VCaP (cell line): ENCODE data around the gene C19orf53.
"Not testable (repeated sequence)": the region's sequence is repeated elsewhere in the genome, so short reads cannot be mapped to it uniquely, and the experiment has no call there.

ENCODE experiments used
- H3K27ac ChIP-seq: fragments of 450-650 bp; 2 replicates; pipeline ENCODE4 v1.5.1; 2017
- TF ChIP-seq, protein P1 (sequence below): fragments of 450-650 bp; conservative IDR thresholded peaks from 2 replicates; pipeline ENCODE4 v1.5.1; 2017; ENCODE audit warnings: mild to moderate bottlenecking, moderate library complexity

Gene C19orf53

DNA sequence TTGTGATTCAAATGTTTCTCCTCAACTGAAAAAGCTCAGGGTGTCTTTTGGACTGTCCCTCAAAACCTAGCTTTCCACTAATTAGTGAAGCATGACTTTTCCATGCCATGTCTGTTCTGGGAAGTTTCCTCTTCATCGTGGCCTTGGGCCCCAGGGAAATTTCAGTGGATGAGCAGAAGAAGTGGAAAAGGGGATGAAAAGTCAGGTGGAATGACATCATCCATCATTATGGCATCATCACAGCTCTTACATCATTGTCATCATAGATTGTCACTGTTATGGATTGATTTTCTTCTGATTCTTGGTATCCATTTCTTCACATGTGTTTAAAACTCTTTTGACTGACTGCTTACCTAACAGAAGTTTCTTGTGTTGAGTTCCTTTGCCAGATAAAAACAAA lies 36.2 kb upstream of the C19orf53 start:
- H3K27ac ChIP-seq: no peak overlapping the region
- TF ChIP-seq, protein P1, sequence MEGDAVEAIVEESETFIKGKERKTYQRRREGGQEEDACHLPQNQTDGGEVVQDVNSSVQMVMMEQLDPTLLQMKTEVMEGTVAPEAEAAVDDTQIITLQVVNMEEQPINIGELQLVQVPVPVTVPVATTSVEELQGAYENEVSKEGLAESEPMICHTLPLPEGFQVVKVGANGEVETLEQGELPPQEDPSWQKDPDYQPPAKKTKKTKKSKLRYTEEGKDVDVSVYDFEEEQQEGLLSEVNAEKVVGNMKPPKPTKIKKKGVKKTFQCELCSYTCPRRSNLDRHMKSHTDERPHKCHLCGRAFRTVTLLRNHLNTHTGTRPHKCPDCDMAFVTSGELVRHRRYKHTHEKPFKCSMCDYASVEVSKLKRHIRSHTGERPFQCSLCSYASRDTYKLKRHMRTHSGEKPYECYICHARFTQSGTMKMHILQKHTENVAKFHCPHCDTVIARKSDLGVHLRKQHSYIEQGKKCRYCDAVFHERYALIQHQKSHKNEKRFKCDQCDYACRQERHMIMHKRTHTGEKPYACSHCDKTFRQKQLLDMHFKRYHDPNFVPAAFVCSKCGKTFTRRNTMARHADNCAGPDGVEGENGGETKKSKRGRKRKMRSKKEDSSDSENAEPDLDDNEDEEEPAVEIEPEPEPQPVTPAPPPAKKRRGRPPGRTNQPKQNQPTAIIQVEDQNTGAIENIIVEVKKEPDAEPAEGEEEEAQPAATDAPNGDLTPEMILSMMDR: no peak

DNA sequence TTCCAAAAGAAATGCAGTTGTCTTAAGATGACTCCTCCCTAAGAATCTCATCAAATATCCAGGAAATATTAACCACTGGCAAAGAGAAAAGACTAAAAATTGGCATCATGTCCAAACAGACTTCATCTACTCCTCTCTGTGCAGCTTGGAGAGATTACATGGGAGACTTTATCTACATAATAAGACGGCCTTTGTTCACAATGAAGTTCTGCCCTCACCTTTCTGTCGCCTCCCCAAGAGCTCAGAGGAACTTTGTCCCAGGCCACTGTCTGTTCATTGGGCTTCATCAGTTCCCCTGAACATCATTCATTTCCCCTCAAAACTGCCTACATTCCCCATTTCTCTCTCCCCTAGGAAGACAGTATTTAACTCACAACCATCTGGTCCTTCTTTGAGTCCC lies 32.4 kb upstream of the C19orf53 start:
- no peak overlapping the region for H3K27ac ChIP-seq
- TF ChIP-seq, protein P1: no peak

DNA sequence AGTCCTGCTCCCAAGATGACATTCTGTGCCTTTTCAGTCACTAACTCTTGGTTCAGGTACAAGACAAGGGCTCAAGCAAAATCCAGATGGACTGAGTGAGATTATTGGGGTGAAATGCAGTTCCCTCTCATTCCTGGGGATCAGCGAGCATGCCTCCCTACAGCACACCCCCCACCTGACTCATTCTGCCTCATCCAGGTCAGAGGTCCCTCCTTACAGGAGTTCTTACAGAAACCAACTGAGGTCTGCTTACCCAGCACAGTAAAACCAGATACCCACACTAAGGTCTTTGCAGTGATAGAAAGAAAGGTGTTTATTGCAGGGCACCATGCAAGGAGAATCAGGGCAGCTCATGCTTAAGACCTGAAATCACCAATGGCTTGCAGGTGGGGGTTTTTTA lies 31.5 kb upstream of the C19orf53 start:
- H3K27ac ChIP-seq: no peak overlapping the region
- TF ChIP-seq, protein P1: no peak

DNA sequence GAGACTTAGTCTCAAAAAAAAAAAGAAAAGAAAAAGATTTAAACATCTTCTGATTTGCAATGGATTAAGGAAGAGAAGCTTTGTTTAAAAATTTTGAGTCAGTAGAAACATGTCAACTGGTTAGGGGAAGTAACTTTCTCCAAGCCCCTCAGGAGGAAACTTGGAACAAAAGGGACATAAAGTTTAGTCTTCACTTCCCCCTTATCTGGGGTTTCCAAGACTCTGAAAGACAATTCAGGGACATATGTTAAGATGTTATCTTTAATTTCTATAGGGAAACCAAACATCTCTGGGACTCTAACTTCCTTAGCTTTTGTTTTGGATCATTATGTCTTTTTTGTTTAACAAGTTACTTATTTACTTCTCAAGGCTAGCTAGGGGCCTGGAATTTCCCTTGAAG lies 30.1 kb upstream of the C19orf53 start:
- TF ChIP-seq, protein P1: no peak
- H3K27ac ChIP-seq: no peak overlapping the region

DNA sequence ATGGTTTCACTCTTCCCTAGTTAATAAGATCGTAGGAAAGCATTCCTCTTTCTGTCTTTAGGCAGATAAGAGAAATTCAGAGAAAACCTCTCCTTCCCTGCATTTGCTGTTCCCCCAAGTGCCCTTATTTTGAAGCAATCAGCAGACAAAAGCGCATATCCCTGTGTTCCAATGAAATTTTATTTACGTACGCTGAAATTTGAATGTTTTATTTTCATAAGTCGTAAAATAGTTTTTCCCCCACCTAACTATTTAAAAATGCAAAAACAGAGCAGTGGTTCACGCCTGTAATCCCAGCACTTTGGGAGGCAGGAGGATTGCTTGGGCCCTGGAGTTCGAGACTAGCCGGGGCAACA lies 27.2 kb upstream of the C19orf53 start:
- TF ChIP-seq, protein P1: no peak
- H3K27ac ChIP-seq: peak overlapping the region; percentile 83

DNA sequence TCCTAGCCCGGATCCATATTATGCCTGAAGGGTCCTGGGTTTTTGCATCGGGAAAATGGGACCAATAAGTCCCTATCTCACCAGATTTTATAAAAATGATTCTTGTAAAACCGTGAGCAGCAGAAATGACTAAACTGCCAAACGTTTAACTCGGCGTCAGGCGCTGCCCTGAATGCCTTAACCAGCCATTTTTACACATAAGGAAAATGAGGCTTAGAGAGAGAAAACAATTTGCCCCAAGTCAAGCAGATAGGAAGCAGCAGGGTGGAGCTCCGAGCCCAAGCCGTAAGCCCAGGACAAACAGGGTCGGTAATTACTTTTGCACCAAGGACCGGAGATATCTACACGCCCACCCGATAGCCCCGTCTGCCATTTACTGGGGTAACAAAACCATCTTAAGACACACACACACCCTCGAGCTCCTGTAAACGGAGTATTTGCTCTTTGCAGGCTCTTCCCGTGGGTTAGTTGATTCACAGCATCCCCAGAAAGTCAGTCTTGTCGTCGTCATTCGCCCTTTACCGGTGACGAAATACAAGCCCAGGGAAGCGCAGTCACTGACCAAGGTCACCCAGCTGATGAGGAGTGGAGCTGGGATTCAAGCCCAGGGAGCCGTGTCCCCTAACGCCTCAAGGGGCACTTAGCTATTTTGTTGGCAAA lies 26.0 kb upstream of the C19orf53 start:
- peak overlapping the region; percentile 83 for H3K27ac ChIP-seq
- TF ChIP-seq, protein P1: no peak

DNA sequence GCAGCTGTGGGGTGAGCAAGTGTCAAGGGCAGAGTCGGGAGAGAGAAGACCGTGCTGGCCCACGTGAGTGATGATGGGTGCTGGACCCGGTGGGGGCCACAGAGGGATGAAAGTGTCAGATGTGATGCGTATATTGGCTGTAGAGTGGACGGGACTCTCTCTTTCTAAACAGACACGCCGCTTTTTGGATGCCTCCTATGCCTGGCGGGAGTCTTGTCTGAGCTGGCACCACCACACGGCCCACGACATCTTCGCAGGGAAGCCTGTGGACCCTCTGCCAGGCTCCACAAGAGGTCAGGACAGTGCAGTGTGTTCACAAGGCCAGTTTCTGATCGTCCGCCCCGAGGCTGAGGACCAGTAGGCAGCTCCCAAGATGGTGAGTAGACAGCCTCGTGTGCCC lies 22.8 kb upstream of the C19orf53 start:
- H3K27ac ChIP-seq: no peak overlapping the region
- TF ChIP-seq, protein P1: no peak

DNA sequence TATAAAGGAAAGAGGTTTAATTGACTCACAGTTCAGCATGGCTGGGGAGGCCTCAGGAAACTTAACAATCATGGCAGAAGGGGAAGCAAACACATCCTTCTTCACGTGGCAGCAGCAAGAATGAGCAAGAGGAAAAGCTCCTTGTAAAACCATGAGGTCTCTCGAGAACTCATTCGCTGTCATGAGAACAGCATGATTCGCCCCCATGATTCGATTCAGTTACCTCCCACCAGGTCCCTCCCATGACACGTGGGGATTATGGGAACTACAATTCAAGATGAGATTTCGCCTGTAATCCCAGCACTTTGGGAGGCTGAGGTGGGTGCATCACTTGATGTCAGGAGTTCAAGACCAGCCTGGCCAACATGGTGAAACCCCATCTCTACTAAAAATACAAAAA lies 20.6 kb upstream of the C19orf53 start:
- not testable (repeated sequence) for H3K27ac ChIP-seq
